Neutrophil (primary cell): ENCODE measurements around the gene OR52E5.

Source experiments
- H3K27ac ChIP-seq: fragments of 200-600 bp; sonication (generic); 2 replicates; pipeline ENCODE4 v1.5.1; 2016; ENCODE audit warnings: mild to moderate bottlenecking, moderate library complexity
- H3K27me3 ChIP-seq: fragments of 200-600 bp; sonication (generic); 2 replicates; pipeline ENCODE4 v1.6.0; 2016; ENCODE audit warnings: mild to moderate bottlenecking
- H3K36me3 ChIP-seq: fragments of 200-600 bp; sonication (generic); 2 replicates; pipeline ENCODE4 v1.5.1; 2017
- H3K4me1 ChIP-seq, 2 experiments: fragments of 200-600 bp in 1 of 2; sonication (generic) in 1 of 2; 1 replicate in 1 of 2; 2 replicates in 1 of 2; pipeline versions ENCODE4 v1.5.1 to v1.6.1; 2013 to 2016; ENCODE audit warnings: low read depth in 1 of 2, low read length in 1 of 2, mild to moderate bottlenecking in 1 of 2, moderate library complexity in 1 of 2; ENCODE audit not compliant: control insufficient read depth in 1 of 2, insufficient read depth in 1 of 2
- H3K4me3 ChIP-seq, 2 experiments: fragments of 200-600 bp in 1 of 2; sonication (generic) in 1 of 2; 1 replicate in 1 of 2; 2 replicates in 1 of 2; pipeline ENCODE4 v1.5.1; 2013 to 2016; ENCODE audit warnings: low read depth in 1 of 2, low read length in 1 of 2, mild to moderate bottlenecking in 1 of 2, moderate library complexity in 1 of 2
- H3K9me3 ChIP-seq: fragments of 200-600 bp; sonication (generic); 2 replicates; pipeline ENCODE4 v1.5.1; 2016
- TF ChIP-seq, protein P1 (sequence below): fragments of 200-600 bp; sonication (generic); IDR thresholded peaks from 2 replicates; pipeline ENCODE4 v1.5.1; 2016; ENCODE audit warnings: antibody characterized with exemption

OR52E5 gene

DNA sequence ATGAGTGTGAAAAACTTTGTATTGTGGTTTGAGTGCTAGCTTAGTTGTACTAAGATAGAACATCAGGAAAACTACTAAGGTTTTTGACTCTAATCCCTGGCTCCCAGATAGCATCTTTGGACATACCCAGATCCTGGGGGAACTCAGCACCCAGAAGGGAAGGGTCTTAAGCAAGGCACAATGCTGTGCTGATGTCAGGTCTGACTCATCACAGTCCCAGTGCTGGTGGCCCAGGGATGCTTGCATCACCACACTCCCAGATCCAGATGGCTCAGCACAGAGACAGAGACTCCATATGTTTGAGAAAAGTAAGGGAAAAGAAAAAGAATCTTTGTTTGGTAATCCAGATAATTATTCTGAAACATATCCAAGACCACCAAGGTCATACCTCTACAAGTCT is 30.8 kb downstream of the OR52E5 start:
- Histone ChIP-seq H3K27me3 (no peaks in the 10 kb centered on the region), H3K4me1 (no peaks in the 10 kb centered on the region), H3K36me3 (no peaks in the 10 kb centered on the region), H3K27ac (no peak overlapping the region), H3K9me3 (no peaks in the 10 kb centered on the region), H3K4me3 (no peak overlapping the region)
- TF ChIP-seq, protein P1, sequence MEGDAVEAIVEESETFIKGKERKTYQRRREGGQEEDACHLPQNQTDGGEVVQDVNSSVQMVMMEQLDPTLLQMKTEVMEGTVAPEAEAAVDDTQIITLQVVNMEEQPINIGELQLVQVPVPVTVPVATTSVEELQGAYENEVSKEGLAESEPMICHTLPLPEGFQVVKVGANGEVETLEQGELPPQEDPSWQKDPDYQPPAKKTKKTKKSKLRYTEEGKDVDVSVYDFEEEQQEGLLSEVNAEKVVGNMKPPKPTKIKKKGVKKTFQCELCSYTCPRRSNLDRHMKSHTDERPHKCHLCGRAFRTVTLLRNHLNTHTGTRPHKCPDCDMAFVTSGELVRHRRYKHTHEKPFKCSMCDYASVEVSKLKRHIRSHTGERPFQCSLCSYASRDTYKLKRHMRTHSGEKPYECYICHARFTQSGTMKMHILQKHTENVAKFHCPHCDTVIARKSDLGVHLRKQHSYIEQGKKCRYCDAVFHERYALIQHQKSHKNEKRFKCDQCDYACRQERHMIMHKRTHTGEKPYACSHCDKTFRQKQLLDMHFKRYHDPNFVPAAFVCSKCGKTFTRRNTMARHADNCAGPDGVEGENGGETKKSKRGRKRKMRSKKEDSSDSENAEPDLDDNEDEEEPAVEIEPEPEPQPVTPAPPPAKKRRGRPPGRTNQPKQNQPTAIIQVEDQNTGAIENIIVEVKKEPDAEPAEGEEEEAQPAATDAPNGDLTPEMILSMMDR: no peak

DNA sequence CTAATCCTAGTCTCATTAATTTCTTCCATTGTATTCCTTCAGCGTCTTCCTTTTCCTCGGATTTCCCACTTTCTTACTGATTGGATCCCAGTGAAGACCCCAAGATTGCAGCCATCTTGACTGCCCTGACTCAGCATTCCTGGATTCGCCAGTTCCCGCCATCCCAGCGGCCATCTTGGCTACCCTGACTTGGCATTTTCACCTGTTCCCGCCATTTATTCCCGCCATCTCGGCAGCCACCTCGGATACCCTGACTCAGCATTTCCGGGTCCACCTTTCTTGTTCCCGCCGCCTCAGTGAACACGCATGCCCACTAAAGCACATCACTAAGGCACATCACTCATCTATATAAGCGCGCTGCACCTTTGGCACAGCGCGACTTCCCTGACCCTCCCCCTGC is 35.3 kb downstream of the OR52E5 start:
- TF ChIP-seq, protein P1: no peak

DNA sequence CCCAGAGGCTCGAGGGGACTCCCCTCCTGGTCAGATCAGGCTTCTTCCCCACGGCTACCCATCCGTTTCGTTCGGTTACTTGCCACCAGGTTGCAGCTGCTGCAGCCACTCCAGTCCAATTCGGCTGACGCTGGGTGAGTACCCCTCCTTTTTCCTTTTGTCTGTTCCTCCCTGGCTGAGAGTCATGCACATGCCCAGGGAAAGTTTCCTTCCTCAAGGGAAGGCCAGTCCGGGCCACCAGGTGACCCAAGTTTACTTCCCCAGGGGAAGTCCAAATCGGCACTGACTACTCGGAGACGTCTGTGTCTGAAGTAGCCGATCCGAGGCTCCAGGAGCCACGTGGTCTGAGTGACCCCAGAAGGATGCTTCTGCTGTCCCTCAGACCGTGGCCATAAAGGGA is 35.8 kb downstream of the OR52E5 start:
- Histone ChIP-seq H3K36me3 (no peaks in the 10 kb centered on the region), H3K4me1 (no peaks in the 10 kb centered on the region), H3K27me3 (no peaks in the 10 kb centered on the region), H3K27ac (no peak overlapping the region), H3K4me3 (no peak overlapping the region), H3K9me3 (no peaks in the 10 kb centered on the region)
- TF ChIP-seq, protein P1: no peak

More for the DNA sequence above, 35.3 kb downstream of the OR52E5 start:
- Histone ChIP-seq H3K27ac (no peak overlapping the region), H3K36me3 (no peaks in the 10 kb centered on the region), H3K27me3 (no peaks in the 10 kb centered on the region), H3K9me3 (no peaks in the 10 kb centered on the region), H3K4me3 (no peak overlapping the region), H3K4me1 (no peaks in the 10 kb centered on the region)

DNA sequence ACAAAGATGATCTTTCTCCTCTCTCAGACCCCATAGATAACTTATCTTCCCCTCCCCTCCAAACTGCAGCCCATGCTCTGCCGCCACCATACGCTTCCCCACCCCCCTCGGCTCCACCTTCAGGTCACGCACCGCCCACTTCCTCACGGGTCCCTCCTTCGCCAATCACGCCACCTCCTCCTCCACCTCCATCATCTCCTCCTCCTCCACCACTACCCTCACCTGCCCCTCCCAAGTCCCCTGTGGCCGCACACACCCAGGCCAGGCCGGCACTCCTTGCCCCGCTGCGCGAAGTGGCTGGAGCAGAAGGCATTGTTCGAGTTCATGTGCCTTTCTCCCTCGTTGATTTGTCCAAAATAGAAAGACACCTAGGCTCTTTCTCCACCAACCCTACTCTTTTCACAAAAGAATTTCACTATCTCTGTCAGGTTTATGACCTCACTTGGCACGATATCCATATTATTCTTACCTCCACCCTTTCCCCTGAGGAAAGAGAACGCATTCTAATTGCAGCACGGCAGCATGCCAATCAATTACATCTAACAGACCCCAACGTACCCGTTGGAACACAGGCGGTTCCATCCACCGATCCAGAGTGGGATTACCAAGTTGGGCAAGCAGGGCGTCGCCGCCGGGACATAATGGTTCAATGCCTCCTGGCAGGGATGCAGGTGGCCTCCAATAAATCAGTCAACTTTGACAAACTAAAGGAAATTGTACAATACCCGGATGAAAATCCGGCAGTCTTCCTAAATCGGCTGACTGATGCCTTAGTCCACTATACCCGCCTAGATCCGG is 36.8 kb downstream of the OR52E5 start:
- TF ChIP-seq, protein P1: no peak
- Histone ChIP-seq H3K9me3 (no peaks in the 10 kb centered on the region), H3K36me3 (no peaks in the 10 kb centered on the region), H3K27me3 (no peaks in the 10 kb centered on the region), H3K27ac (no peak overlapping the region), H3K4me1 (no peaks in the 10 kb centered on the region), H3K4me3 (no peak overlapping the region)

DNA sequence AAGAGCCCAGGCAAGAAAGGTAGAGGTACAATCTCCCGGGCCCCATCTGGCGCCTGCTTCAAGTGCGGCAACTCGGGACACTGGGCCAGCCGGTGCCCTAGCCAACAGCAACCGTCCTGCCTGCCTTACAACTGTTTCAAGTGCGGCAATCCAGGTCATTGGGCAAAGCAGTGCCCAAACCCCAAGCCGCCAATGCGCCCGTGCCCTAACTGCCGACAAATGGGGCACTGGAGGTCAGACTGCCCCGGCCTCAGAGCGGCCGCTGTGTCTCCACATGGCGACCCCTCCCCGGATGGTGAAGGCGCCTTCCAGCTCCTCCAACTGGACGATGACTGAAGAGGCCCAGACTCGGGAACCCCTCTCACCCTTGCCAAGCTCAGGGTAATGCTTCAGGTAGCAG is 37.6 kb downstream of the OR52E5 start:
- Histone ChIP-seq H3K9me3 (no peaks in the 10 kb centered on the region), H3K36me3 (no peaks in the 10 kb centered on the region), H3K4me1 (no peaks in the 10 kb centered on the region), H3K4me3 (no peak overlapping the region), H3K27ac (no peak overlapping the region), H3K27me3 (no peaks in the 10 kb centered on the region)
- TF ChIP-seq, protein P1: no peak
